B cell (primary cell): ENCODE results near the gene PDILT. TPM values are rescaled to one million over a fixed set of nuclear protein-coding genes. Genes with fewer than 3 reads are reported as not detected.
"Not testable (repeated sequence)": the region's sequence is repeated elsewhere in the genome, so short reads cannot be mapped to it uniquely, and the experiment has no call there.

Experiments used
- ATAC-seq: fragments of 200-7000 bp; cut with Tn5 transposase; one replicate; pipeline ENCODE4 v1.10.0; 2021; ENCODE audit warnings: low read depth, mild to moderate bottlenecking, moderate number of reproducible peaks, moderate library complexity
- CTCF ChIA-PET: fragments of 350-600 bp; sonication (Branson Sonifier 250); formaldehyde crosslinking; loops from one replicate; lab custom pipeline; 2021; ENCODE audit warnings: antibody characterized with exemption, inconsistent platforms; lab: Charles Lee
- POLR2A ChIA-PET: fragments of 350-600 bp; sonication (Branson Sonifier 250); formaldehyde crosslinking; loops from one replicate; lab custom pipeline; 2021; ENCODE audit warnings: antibody characterized with exemption; lab: Charles Lee
- DNase-seq: peaks from one replicate; pipeline ENCODE4 v3.0.0; 2013
- H2AFZ ChIP-seq: 2 replicates; pipeline ENCODE4 v1.6.1; 2012; ENCODE audit warnings: mild to moderate bottlenecking, low read depth, low read length; ENCODE audit not compliant: insufficient read depth, poor library complexity, severe bottlenecking
- H3K27ac ChIP-seq, 2 donors: 1 replicate in 1 of 2; 2 replicates in 1 of 2; pipeline ENCODE4 v1.5.1; 2012 to 2013; ENCODE audit warnings: low read length in 2 of 2, mild to moderate bottlenecking in 2 of 2, moderate library complexity in 1 of 2
- H3K27me3 ChIP-seq, 4 experiments: fragments of 200-600 bp in 1 of 4; sonication (generic) in 1 of 4; replicated peaks in 1 of 4; 1 replicate in 2 of 4; 2 replicates in 2 of 4; pipeline versions ENCODE4 v1.6.1 to v1.7.0; 2013 to 2016; ENCODE audit warnings: low read length in 3 of 4, mild to moderate bottlenecking in 2 of 4, mixed read lengths in 1 of 4, moderate library complexity in 1 of 4; ENCODE audit not compliant: insufficient read depth in 4 of 4, control insufficient read depth in 3 of 4; ENCODE audit errors: control extremely low read depth in 1 of 4
- H3K36me3 ChIP-seq, 2 experiments: replicated peaks in 1 of 2; 1 replicate in 1 of 2; 2 replicates in 1 of 2; pipeline versions ENCODE4 v1.6.1 to v1.7.1; 2013; ENCODE audit warnings: low read length in 1 of 2; ENCODE audit not compliant: insufficient read depth in 2 of 2, control insufficient read depth in 1 of 2; ENCODE audit errors: control extremely low read depth in 1 of 2, extremely low read depth in 1 of 2
- H3K4me1 ChIP-seq, 2 donors: fragments of 200-600 bp in 1 of 2; sonication (generic) in 1 of 2; 1 replicate in 1 of 2; 2 replicates in 1 of 2; pipeline versions ENCODE4 v1.5.1 to v1.6.1; 2013 to 2017; ENCODE audit warnings: low read length in 2 of 2; ENCODE audit not compliant: control insufficient read depth in 2 of 2, insufficient read depth in 2 of 2
- H3K4me2 ChIP-seq: replicated peaks from 2 replicates; pipeline ENCODE3; 2012; ENCODE audit warnings: mild to moderate bottlenecking, low read depth, low read length; ENCODE audit not compliant: poor library complexity, severe bottlenecking
- H3K4me3 ChIP-seq, 5 experiments: fragments of 200-600 bp in 1 of 5; sonication (generic) in 1 of 5; 1 replicate in 3 of 5; 2 replicates in 2 of 5; pipeline versions ENCODE4 v1.5.1 to v1.7.0; 2011 to 2016; ENCODE audit warnings: low read length in 4 of 5, mild to moderate bottlenecking in 4 of 5, low read depth in 2 of 5, control low read depth in 1 of 5, moderate library complexity in 1 of 5; ENCODE audit not compliant: insufficient read depth in 1 of 5; ENCODE audit errors: control extremely low read depth in 1 of 5, extremely low read depth in 1 of 5
- H3K79me2 ChIP-seq: fragments of 200-600 bp; sonication (generic); one replicate; pipeline ENCODE4 v1.6.0; 2016; ENCODE audit warnings: low read length; ENCODE audit not compliant: control insufficient read depth, insufficient read depth
- H3K9ac ChIP-seq: fragments of 200-600 bp; sonication (generic); 2 replicates; pipeline ENCODE4 v1.6.1; 2017; ENCODE audit warnings: mild to moderate bottlenecking, low read length, moderate library complexity
- H3K9me3 ChIP-seq, 3 donors: one replicate each; pipeline versions ENCODE4 v1.6.1 to v1.7.1; 2013; ENCODE audit warnings: low read length in 2 of 3; ENCODE audit not compliant: control insufficient read depth in 2 of 3, insufficient read depth in 1 of 3; ENCODE audit errors: control extremely low read depth in 1 of 3
- H4K20me1 ChIP-seq: 2 replicates; pipeline ENCODE4 v1.6.0; 2012; ENCODE audit warnings: mild to moderate bottlenecking, low read length; ENCODE audit not compliant: insufficient read depth, control insufficient read depth, poor library complexity, severe bottlenecking
- H3K27ac Mint-ChIP-seq: one replicate; pipeline ENCODE4 v1.8.0; 2021; ENCODE audit warnings: mixed read lengths
- H3K27me3 Mint-ChIP-seq: one replicate; pipeline ENCODE4 v1.8.0; 2021; ENCODE audit warnings: mixed read lengths
- H3K4me1 Mint-ChIP-seq: one replicate; pipeline ENCODE4 v1.8.0; 2021; ENCODE audit warnings: mixed read lengths
- H3K4me3 Mint-ChIP-seq: one replicate; pipeline ENCODE4 v1.8.0; 2021; ENCODE audit warnings: mixed read lengths
- H3K9me3 Mint-ChIP-seq: one replicate; pipeline ENCODE4 v1.8.0; 2022; ENCODE audit warnings: mixed read lengths; ENCODE audit not compliant: insufficient read depth
- EZH2 ChIP-seq: IDR thresholded peaks from 2 replicates; pipeline ENCODE4 v1.6.1; 2012; ENCODE audit warnings: borderline replicate concordance, low read depth, mild to moderate bottlenecking, moderate library complexity, low read length; ENCODE audit not compliant: insufficient read depth, poor library complexity, severe bottlenecking
- WGBS: methylation state at CpG from one replicate; pipeline ENCODE4 v1.1.5; 2013; ENCODE audit warnings: missing lambda C conversion rate; ENCODE audit not compliant: insufficient coverage; 5-methylcytosine and 5-hydroxymethylcytosine counted together
- intact Hi-C: fragments of 100-400 bp; cut with micrococcal nuclease; formaldehyde crosslinking; loops from one replicate; pipeline ENCODE4 v1.10.0; 2022
- polyA minus RNA-seq: library from RNA; depleted of rRNA, polyadenylated mRNA; stranded (reverse); fragments of >200 nt; gene quantifications from 2 replicates; pipeline ENCODE4 v1.2.3, GENCODE V29; 2012
- polyA plus RNA-seq: library from polyadenylated mRNA; depleted of rRNA; stranded (reverse); fragments of >200 nt; gene quantifications from 2 replicates; pipeline ENCODE4 v1.2.3, GENCODE V29; 2012
- total RNA-seq, 2 donors: library from RNA; stranded (reverse); fragments of 120-200 nt in 1 of 2; gene quantifications; 1 replicate in 1 of 2; 2 replicates in 1 of 2; pipeline versions ENCODE4 v1.2.3 to v1.2.4, GENCODE V29; 2013 to 2022
- TF ChIP-seq, protein P1 (sequence below): fragments of 200-600 bp; IDR thresholded peaks from one replicate; pipeline ENCODE4 v1.8.0; 2022; ENCODE audit warnings: antibody characterized with exemption, mild to moderate bottlenecking

The PDILT gene, protein sequence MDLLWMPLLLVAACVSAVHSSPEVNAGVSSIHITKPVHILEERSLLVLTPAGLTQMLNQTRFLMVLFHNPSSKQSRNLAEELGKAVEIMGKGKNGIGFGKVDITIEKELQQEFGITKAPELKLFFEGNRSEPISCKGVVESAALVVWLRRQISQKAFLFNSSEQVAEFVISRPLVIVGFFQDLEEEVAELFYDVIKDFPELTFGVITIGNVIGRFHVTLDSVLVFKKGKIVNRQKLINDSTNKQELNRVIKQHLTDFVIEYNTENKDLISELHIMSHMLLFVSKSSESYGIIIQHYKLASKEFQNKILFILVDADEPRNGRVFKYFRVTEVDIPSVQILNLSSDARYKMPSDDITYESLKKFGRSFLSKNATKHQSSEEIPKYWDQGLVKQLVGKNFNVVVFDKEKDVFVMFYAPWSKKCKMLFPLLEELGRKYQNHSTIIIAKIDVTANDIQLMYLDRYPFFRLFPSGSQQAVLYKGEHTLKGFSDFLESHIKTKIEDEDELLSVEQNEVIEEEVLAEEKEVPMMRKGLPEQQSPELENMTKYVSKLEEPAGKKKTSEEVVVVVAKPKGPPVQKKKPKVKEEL
- not detected in 2 replicates for total RNA-seq
- not detected for total RNA-seq (2013)
- not detected in 2 replicates for polyA plus RNA-seq
- not detected in 2 replicates for polyA minus RNA-seq

DNA sequence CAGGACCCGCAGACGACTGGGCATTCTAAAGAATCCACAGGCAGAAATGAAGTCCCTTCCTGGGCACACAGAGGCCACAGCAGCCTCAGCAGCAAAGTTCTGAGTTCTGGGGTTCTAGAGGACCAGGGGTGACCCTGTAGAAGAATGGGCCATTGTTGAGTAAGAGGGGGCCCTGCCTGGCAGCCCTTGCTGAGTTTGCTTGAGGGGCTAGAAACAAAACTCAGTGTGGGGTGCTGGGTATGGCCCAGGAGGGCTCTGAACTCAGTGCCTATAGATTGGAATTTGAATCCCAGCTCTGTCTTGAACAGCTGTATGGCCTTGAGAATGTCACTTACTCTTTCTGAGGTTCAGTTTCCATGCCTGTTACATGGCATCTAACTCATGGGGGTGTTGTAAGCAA, at the start of gene PDILT:
PDILT (minus strand) TSS at position 101 of the 400 bp plus-strand sequence. CDS start 5,437 bp downstream, outside the sequence.
- Histone ChIP-seq H3K27ac (no peak within 1 kb of the TSS), H2AFZ (no peak within 1 kb of the TSS), H3K4me1 (peaks cover 0 to 3% of the 10 kb centered on the region in 2 donors), H3K4me3 (no peak within 1 kb of the TSS), H3K27me3 (no peaks in the 10 kb centered on the region), H3K9ac (no peak within 1 kb of the TSS), H3K4me2 (no peak within 1 kb of the TSS), H3K36me3 (no peaks in the 10 kb centered on the region), H3K79me2 (no peaks in the 10 kb centered on the region), H4K20me1 (no peaks in the 10 kb centered on the region), H3K9me3 (no peaks in the 10 kb centered on the region)
- no peak for DNase-seq
- CTCF ChIA-PET, result no interaction called here
- intact Hi-C loops, result no loop called here
- Mint-ChIP-seq H3K27me3 (peaks cover 3% of the 10 kb centered on the region), H3K4me3 (no peak within 1 kb of the TSS), H3K27ac (no peak within 1 kb of the TSS), H3K9me3 (no peaks in the 10 kb centered on the region), H3K4me1 (peaks cover 3% of the 10 kb centered on the region)
- no peak for ATAC-seq
- no peak for TF ChIP-seq EZH2
- TF ChIP-seq, protein P1, sequence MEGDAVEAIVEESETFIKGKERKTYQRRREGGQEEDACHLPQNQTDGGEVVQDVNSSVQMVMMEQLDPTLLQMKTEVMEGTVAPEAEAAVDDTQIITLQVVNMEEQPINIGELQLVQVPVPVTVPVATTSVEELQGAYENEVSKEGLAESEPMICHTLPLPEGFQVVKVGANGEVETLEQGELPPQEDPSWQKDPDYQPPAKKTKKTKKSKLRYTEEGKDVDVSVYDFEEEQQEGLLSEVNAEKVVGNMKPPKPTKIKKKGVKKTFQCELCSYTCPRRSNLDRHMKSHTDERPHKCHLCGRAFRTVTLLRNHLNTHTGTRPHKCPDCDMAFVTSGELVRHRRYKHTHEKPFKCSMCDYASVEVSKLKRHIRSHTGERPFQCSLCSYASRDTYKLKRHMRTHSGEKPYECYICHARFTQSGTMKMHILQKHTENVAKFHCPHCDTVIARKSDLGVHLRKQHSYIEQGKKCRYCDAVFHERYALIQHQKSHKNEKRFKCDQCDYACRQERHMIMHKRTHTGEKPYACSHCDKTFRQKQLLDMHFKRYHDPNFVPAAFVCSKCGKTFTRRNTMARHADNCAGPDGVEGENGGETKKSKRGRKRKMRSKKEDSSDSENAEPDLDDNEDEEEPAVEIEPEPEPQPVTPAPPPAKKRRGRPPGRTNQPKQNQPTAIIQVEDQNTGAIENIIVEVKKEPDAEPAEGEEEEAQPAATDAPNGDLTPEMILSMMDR, result no peak
- WGBS, result 100% methylated on average over 2 of the region's 2 CpGs
- POLR2A ChIA-PET, result no interaction called here

DNA sequence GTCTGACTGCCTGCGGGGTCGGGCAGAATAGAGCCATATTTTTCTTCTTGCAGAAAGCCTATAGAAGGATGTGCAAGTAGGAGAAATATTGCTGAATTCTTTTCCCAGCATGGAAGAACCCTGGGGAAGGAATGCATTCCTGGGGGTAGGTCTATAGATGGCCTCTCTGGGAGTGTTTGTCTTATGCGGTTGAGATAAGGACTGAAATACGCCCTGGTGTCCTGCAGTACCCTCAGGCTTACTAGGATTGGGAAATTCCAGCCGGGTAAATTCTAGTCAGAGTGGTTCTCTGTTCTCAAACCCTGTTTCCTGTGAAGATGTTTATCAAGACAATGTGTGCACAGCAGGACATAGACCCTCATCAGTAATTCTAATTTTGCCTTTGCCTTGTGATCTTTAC, 49.1 kb upstream of the PDILT start:
- H3K9me3 Mint-ChIP-seq, H4K20me1 ChIP-seq, POLR2A ChIA-PET, H2AFZ ChIP-seq, ATAC-seq, H3K4me3 Mint-ChIP-seq, H3K4me3 ChIP-seq, H3K27me3 ChIP-seq, H3K9ac ChIP-seq, intact Hi-C loops, CTCF ChIA-PET, DNase-seq, H3K9me3 ChIP-seq, H3K27me3 Mint-ChIP-seq, H3K4me2 ChIP-seq, H3K4me1 Mint-ChIP-seq, H3K4me1 ChIP-seq, H3K27ac Mint-ChIP-seq, H3K27ac ChIP-seq, H3K36me3 ChIP-seq, H3K79me2 ChIP-seq: not testable (repeated sequence)
- no CpG with 5 or more reads among the region's 5 CpGs for WGBS

DNA sequence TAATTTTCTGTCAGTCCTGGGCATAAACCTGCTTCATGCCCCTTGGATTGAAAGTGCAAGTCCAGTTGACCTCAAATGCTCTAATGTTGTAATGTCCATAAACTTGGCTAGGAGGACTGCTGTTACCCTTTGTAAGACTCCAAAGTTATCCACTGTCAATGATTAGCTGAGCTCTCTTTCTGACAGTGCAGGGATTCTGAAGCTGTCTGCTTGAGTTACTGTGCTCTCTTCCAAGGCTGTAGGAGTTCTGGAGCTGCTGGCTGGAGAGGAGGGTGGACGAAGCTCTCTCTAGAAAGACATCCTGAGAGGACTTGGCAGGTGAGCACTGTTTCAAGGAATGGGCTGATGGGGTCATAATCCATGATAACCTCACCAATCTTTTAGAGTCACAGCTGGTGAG, 46.8 kb upstream of the PDILT start, which contains the start of gene ACSM2A:
ACSM2A (plus strand) TSS at position 158 of the 400 bp plus-strand sequence. CDS start 8,594 bp downstream, outside the sequence.
- intact Hi-C loops, H3K4me2 ChIP-seq, CTCF ChIA-PET, H3K27me3 Mint-ChIP-seq, H2AFZ ChIP-seq, H3K4me3 Mint-ChIP-seq, H3K27ac ChIP-seq, H3K79me2 ChIP-seq, ATAC-seq, H3K9me3 ChIP-seq, H3K9ac ChIP-seq, H3K9me3 Mint-ChIP-seq, H3K4me1 Mint-ChIP-seq, H4K20me1 ChIP-seq, H3K27ac Mint-ChIP-seq, H3K36me3 ChIP-seq, H3K4me3 ChIP-seq, H3K4me1 ChIP-seq, H3K27me3 ChIP-seq, POLR2A ChIA-PET, DNase-seq: not testable (repeated sequence)
- WGBS, result no CpG with 5 or more reads among the region's 1 CpG
